Measurements from ENCODE around the gene ABLIM3.

GRCh38 chr5:149161850-149162249 lies 20.6 kb downstream of the ABLIM3 start:
- TF ChIP-seq CTCF (IDR thresholded peaks at IDR 0.05) (no peak), POLR2A (IDR thresholded peaks at IDR 0.05) (no peak)

Data from Peyer's patch (tissue), 4 donors.